Activated CD4-positive, alpha-beta memory T cell treated with anti-CD3 and anti-CD28 coated beads, Interleukin-2, amount 10 ng/mL, durations not matched to agents 7 days and 5 days (primary cell): Measurements from ENCODE around the gene CFAP410. TPM values are rescaled to one million over a fixed set of nuclear protein-coding genes. Genes with fewer than 3 reads are reported as not detected.

ENCODE experiments used
- CTCF ChIA-PET: fragments of 350-600 bp; sonication (Branson Sonifier 250); formaldehyde crosslinking; loops from one replicate; lab custom pipeline; 2021; ENCODE audit warnings: antibody characterized with exemption, inconsistent platforms; lab: Charles Lee
- POLR2A ChIA-PET: fragments of 350-600 bp; sonication (Branson Sonifier 250); formaldehyde crosslinking; loops from one replicate; lab custom pipeline; 2021; ENCODE audit warnings: antibody characterized with exemption; lab: Charles Lee
- DNase-seq: peaks from one replicate; pipeline ENCODE4 v3.0.0-alpha.2; 2020
- H3K27ac Mint-ChIP-seq: one replicate; pipeline ENCODE4 v1.8.0; 2021; ENCODE audit warnings: mild to moderate bottlenecking, mixed read lengths
- H3K27me3 Mint-ChIP-seq: one replicate; pipeline ENCODE4 v1.8.0; 2021; ENCODE audit warnings: mixed read lengths
- H3K36me3 Mint-ChIP-seq: one replicate; pipeline ENCODE4 v1.8.0; 2021; ENCODE audit warnings: low read depth, mixed read lengths
- H3K4me1 Mint-ChIP-seq: one replicate; pipeline ENCODE4 v1.8.0; 2021; ENCODE audit warnings: mixed read lengths
- H3K4me3 Mint-ChIP-seq: one replicate; pipeline ENCODE4 v1.8.0; 2021; ENCODE audit warnings: mild to moderate bottlenecking, mixed read lengths
- H3K9me3 Mint-ChIP-seq: one replicate; pipeline ENCODE4 v1.8.0; 2021; ENCODE audit warnings: mixed read lengths
- total RNA-seq, 2 experiments: library from RNA; stranded (reverse); gene quantifications; one replicate each; pipeline ENCODE4 v1.2.3, GENCODE V29; 2021

Gene CFAP410
- 10 to 100 TPM; 14.2 to 15.5 TPM for total RNA-seq

GRCh38 chr21:44338971-44339910 is at the start of gene CFAP410:
TSS of gene CFAP410 (minus strand) at chr21:44339390. CDS start at chr21:44339194, 196 bp downstream.
- H3K9me3 Mint-ChIP-seq = no peaks in the 10 kb centered on the region
- peak within 1 kb of the TSS; percentile 92 for H3K27ac Mint-ChIP-seq
- H3K27me3 Mint-ChIP-seq = no peaks in the 10 kb centered on the region
- ChIA-PET CTCF (interaction anchor here (1.1 to 1.3 kb wide), 3 partner anchors 13 to 147 kb away, joined by 3 to 4 read pairs (median 4); partner anchors contain the start of gene TRPM2), POLR2A (interaction anchor here (0.7 to 3.7 kb wide), 12 partner anchors 8 to 478 kb away, joined by 3 to 48 read pairs (median 3); partner anchors contain the start of genes LRRC3 and TRPM2)
- H3K4me1 Mint-ChIP-seq = peaks cover 21% of the 10 kb centered on the region
- peak within 1 kb of the TSS; percentile 86 for H3K4me3 Mint-ChIP-seq
- no peaks in the 10 kb centered on the region for H3K36me3 Mint-ChIP-seq
- DNase-seq = peak; percentile 96

GRCh38 chr21:44384968-44385367 is 45.8 kb upstream of the CFAP410 start:
- Mint-ChIP-seq H3K4me1 (no peaks in the 10 kb centered on the region), H3K27ac (no peak overlapping the region), H3K9me3 (peaks cover 28% of the 10 kb centered on the region), H3K4me3 (no peak overlapping the region), H3K36me3 (peaks cover 32% of the 10 kb centered on the region), H3K27me3 (peaks cover 3% of the 10 kb centered on the region)
- ChIA-PET POLR2A (no interaction called here), CTCF (no interaction called here)
- DNase-seq = no peak

DNA sequence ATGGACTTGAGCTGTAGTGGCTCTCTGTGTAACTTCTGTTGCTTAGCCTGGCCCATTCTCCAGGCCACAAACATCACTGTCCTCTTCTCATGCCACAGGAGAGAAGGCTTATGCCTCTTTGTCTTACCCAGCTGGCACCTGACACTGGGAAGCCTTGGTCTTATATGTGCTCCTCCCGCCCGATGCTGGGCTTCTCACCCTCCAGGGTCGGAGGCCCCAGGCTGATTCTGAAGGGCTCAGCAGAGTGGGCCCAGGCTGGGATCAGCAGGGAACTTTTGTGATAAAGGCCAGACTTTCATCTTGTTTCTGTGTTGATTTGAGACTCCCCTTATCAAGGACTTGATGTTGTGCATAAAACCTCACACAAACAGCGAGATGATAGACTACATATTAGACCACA is 44.0 kb upstream of the CFAP410 start:
- Mint-ChIP-seq H3K9me3 (peaks cover 28% of the 10 kb centered on the region), H3K27me3 (peaks cover 3% of the 10 kb centered on the region), H3K4me3 (no peak overlapping the region), H3K4me1 (no peaks in the 10 kb centered on the region), H3K27ac (no peak overlapping the region), H3K36me3 (peaks cover 38% of the 10 kb centered on the region)
- ChIA-PET CTCF (no interaction called here), POLR2A (no interaction called here)
- no peak for DNase-seq

DNA sequence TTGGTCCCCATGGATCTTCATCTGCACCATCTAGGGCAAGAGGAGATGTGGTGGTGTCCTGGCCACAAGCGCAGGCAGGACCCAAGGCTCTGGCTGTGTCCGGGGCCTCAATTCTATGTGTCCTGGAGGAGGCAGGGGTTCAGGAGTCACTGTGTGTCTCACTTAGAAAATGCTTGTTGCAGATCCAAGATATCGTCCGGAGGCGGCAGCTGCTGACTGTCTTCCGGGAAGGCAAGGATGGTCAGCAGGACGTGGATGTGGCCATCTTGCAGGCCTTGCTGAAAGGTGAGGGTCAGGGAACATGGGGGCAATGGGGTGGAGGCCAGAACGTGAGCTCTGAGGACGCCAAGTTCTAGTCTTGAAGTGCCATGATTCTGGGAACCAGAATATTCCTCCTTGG is 43.3 kb upstream of the CFAP410 start:
- H3K27ac Mint-ChIP-seq = no peak overlapping the region
- peaks cover 2% of the 10 kb centered on the region for H3K27me3 Mint-ChIP-seq
- DNase-seq = no peak
- peaks cover 38% of the 10 kb centered on the region for H3K36me3 Mint-ChIP-seq
- CTCF ChIA-PET = no interaction called here
- H3K4me1 Mint-ChIP-seq = no peaks in the 10 kb centered on the region
- H3K9me3 Mint-ChIP-seq = peaks cover 28% of the 10 kb centered on the region
- POLR2A ChIA-PET = no interaction called here
- H3K4me3 Mint-ChIP-seq = no peak overlapping the region

- POLR2A ChIA-PET = no interaction called here
- no peak overlapping the region for H3K27ac Mint-ChIP-seq
- H3K9me3 Mint-ChIP-seq = peaks cover 28% of the 10 kb centered on the region
- CTCF ChIA-PET = no interaction called here
- H3K4me3 Mint-ChIP-seq = no peak overlapping the region
- H3K27me3 Mint-ChIP-seq = peaks cover 4% of the 10 kb centered on the region
- H3K36me3 Mint-ChIP-seq = peaks cover 41% of the 10 kb centered on the region
- H3K4me1 Mint-ChIP-seq = no peaks in the 10 kb centered on the region
- DNase-seq = no peak
These were observed 42.7 kb upstream of the CFAP410 start for GRCh38 chr21:44381874-44382273.

GRCh38 chr21:44380876-44381275 is 41.7 kb upstream of the CFAP410 start:
- H3K27me3 Mint-ChIP-seq = peaks cover 5% of the 10 kb centered on the region
- no peak overlapping the region for H3K4me3 Mint-ChIP-seq
- H3K36me3 Mint-ChIP-seq = peaks cover 46% of the 10 kb centered on the region

DNA sequence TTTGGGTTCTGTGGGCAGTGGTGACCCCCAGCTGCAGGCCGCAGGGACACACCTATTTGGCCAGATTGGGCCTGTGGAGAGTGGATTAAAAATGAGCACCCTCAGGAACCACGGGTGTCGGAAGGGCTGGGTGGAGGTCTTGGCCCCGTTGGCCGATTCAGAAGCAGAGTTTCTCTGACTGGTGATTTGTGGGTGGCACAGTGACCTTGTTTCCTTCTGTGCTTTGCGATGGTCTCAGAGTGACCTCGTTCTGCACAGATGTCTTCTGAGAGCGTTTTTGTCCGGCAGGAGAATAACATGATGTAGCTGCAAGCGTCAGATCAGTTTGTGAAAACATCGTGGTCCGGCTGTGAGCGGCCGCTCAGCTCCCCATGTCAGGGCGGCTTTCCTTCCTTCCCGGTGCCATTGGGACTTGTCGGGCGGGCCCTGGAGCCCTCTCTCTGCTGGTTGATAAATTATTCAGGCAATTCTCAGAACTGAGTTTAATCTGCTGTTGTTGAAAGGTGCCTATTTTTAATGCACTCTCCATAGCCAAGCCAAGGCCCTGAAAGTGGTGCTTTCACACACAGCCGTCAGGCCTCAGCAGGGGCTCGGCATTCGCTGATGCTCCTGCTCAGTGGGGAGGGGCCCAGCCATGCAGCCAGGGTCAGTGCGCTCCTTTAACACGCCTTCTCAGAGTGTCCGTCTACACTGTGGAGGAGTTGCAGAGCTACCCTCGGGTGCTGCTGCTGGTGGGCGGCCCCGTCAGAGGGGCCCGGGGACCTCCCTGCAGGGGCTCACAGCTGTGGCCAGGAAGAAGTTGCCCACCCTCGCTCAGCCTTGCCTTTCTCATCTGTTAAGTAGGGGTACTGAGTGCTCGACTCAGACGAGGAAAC is 41.0 kb upstream of the CFAP410 start:
- peaks cover 52% of the 10 kb centered on the region for H3K36me3 Mint-ChIP-seq
- ChIA-PET CTCF (no interaction called here), POLR2A (interaction anchor here (0.7 kb wide), 1 partner anchor 41 kb away, joined by 3 read pairs; the partner anchor contains the start of gene CFAP410)
- peaks cover 22% of the 10 kb centered on the region for H3K9me3 Mint-ChIP-seq
- H3K4me3 Mint-ChIP-seq = no peak overlapping the region
- no peak overlapping the region for H3K27ac Mint-ChIP-seq
- peaks cover 13% of the 10 kb centered on the region for H3K4me1 Mint-ChIP-seq
- DNase-seq = no peak
- peaks cover 5% of the 10 kb centered on the region for H3K27me3 Mint-ChIP-seq

More at GRCh38 chr21:44380876-44381275, 41.7 kb upstream of the CFAP410 start:
- peaks cover 23% of the 10 kb centered on the region for H3K9me3 Mint-ChIP-seq
- peaks cover 6% of the 10 kb centered on the region for H3K4me1 Mint-ChIP-seq
- ChIA-PET CTCF (no interaction called here), POLR2A (interaction anchor here (0.7 kb wide), 1 partner anchor 41 kb away, joined by 3 read pairs; the partner anchor contains the start of gene CFAP410)
- no peak for DNase-seq
- H3K27ac Mint-ChIP-seq = no peak overlapping the region

DNA sequence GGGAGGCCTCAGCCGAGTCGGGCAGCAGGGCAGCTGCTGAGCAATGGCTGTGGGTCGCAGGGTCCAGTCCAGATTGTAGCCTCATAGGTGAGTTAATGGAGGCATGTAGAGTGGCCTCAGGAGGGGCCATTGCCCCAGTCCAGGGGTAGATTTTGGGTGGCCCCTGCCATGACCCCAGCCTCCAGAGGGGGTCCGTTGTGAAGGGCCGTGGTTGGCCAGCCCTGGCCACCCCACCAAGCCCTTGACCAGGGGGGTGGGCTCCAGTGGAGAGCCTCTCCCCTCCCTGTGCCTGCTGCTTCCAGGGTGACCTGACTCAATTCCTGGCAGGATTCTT is 40.3 kb upstream of the CFAP410 start:
- Mint-ChIP-seq H3K9me3 (peaks cover 19% of the 10 kb centered on the region), H3K4me3 (no peak overlapping the region), H3K36me3 (peaks cover 55% of the 10 kb centered on the region), H3K27ac (no peak overlapping the region), H3K4me1 (peaks cover 20% of the 10 kb centered on the region), H3K27me3 (peaks cover 5% of the 10 kb centered on the region)
- ChIA-PET CTCF (no interaction called here), POLR2A (no interaction called here)
- DNase-seq = no peak

GRCh38 chr21:44378646-44379514 is 39.7 kb upstream of the CFAP410 start:
- Mint-ChIP-seq H3K36me3 (peaks cover 51% of the 10 kb centered on the region), H3K4me1 (peaks cover 24% of the 10 kb centered on the region), H3K9me3 (peaks cover 15% of the 10 kb centered on the region), H3K27me3 (peaks cover 5% of the 10 kb centered on the region), H3K27ac (no peak overlapping the region), H3K4me3 (no peak overlapping the region)
- CTCF ChIA-PET = no interaction called here
- DNase-seq = no peak
- POLR2A ChIA-PET = no interaction called here

DNA sequence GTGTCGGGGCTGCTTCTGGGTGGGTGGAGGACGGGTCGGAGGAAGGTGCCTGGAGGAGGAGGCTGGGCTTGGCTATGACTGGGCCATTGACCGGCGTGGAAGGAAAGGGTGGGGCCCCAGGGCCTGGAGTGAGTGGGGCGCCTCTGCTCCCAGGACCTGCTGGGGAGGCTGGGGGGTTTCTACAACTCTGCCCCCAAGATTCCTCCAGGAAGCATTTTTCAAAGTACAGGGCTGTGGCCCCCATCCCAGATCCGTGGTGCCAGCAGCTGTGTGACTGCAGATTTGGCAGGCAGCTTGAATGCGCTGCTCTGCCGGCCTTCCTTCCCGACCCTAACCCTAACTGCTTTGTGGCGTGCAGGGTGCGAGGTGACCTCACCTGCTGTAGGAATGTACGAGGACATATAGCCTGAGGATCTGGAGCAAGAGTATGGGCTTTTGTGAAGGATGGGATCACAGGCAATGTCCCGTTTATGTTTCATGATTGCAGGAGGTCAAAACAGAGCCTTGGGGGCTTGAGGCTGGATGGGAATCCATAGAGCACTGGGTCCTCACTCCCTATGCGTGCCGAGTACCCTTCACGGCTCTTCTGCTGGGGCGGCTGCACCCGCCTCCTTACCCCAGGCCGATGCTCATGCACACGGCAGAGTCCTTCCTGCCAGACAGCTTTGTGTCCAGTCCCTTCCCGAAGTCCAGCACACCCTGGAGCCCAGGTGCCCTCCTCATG is 38.9 kb upstream of the CFAP410 start:
- H3K9me3 Mint-ChIP-seq = peaks cover 17% of the 10 kb centered on the region
- no peak overlapping the region for H3K4me3 Mint-ChIP-seq
- H3K36me3 Mint-ChIP-seq = peaks cover 49% of the 10 kb centered on the region
- H3K27ac Mint-ChIP-seq = no peak overlapping the region
- POLR2A ChIA-PET = no interaction called here
- no peak for DNase-seq
- peaks cover 3% of the 10 kb centered on the region for H3K27me3 Mint-ChIP-seq
- peaks cover 30% of the 10 kb centered on the region for H3K4me1 Mint-ChIP-seq
- CTCF ChIA-PET = no interaction called here

- CTCF ChIA-PET = no interaction called here
- Mint-ChIP-seq H3K4me3 (no peak overlapping the region), H3K36me3 (peaks cover 42% of the 10 kb centered on the region), H3K9me3 (peaks cover 17% of the 10 kb centered on the region), H3K27ac (no peak overlapping the region), H3K4me1 (peaks cover 30% of the 10 kb centered on the region), H3K27me3 (peaks cover 3% of the 10 kb centered on the region)
- POLR2A ChIA-PET = no interaction called here
- no peak for DNase-seq
These were observed 38.2 kb upstream of the CFAP410 start for GRCh38 chr21:44377201-44377921.
